Measurements from ENCODE around the gene RPS6KA6. TPM values are rescaled to one million over a fixed set of nuclear protein-coding genes. Genes with fewer than 3 reads are reported as not detected.
"Not testable (repeated sequence)": the region's sequence is repeated elsewhere in the genome, so short reads cannot be mapped to it uniquely, and the experiment has no call there.

Gene RPS6KA6
- total RNA-seq, 1 donor: 4.0 TPM

DNA sequence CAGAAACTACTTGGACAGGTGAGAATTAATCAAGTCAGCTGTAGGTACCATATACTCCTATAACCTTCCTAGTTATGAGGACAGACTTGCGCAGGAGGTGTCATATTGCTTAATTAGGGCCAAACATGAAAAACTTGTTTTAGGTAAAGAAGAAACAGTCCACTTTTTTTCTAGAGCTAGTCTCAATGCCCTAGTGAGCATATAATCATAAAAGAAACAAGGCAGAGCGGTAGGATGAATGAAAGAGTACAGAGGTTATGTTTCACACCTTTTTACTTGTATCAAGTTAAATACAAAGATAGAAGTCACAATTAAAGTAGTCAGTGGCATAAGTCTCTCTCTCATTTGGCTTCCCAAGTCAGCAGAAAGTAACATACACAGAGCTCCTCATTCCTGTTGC lies 88.9 kb downstream of the RPS6KA6 start:
- Histone ChIP-seq H3K9me3 (ENCODE audit: low read depth, low read length) (no peaks in the 10 kb centered on the region), H4K20me1 (ENCODE audit: insufficient read depth, low read length) (no peaks in the 10 kb centered on the region), H3K27ac (ENCODE audit: low read depth, low read length) (no peak overlapping the region), H2AFZ (ENCODE audit: low read length) (no peak overlapping the region), H3K27me3 (ENCODE audit: insufficient read depth, low read length) (no peaks in the 10 kb centered on the region), H3K4me1 (ENCODE audit: insufficient read depth, low read length) (no peaks in the 10 kb centered on the region), H3K36me3 (ENCODE audit: insufficient read depth, low read length) (no peaks in the 10 kb centered on the region), H3K4me2 (ENCODE audit: insufficient read depth, low read length) (no peak overlapping the region), H3K79me2 (ENCODE audit: insufficient read depth, low read length) (no peaks in the 10 kb centered on the region), H3K4me3 (ENCODE audit: insufficient read depth, low read length) (no peak overlapping the region)
- TF ChIP-seq, protein P1, sequence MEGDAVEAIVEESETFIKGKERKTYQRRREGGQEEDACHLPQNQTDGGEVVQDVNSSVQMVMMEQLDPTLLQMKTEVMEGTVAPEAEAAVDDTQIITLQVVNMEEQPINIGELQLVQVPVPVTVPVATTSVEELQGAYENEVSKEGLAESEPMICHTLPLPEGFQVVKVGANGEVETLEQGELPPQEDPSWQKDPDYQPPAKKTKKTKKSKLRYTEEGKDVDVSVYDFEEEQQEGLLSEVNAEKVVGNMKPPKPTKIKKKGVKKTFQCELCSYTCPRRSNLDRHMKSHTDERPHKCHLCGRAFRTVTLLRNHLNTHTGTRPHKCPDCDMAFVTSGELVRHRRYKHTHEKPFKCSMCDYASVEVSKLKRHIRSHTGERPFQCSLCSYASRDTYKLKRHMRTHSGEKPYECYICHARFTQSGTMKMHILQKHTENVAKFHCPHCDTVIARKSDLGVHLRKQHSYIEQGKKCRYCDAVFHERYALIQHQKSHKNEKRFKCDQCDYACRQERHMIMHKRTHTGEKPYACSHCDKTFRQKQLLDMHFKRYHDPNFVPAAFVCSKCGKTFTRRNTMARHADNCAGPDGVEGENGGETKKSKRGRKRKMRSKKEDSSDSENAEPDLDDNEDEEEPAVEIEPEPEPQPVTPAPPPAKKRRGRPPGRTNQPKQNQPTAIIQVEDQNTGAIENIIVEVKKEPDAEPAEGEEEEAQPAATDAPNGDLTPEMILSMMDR (IDR thresholded peaks at IDR 0.05; ENCODE audit: extremely low read depth, low read depth, low read length): no peak
- no peak for DNase-seq (ENCODE audit: insufficient read length, low spot score, missing footprints)

DNA sequence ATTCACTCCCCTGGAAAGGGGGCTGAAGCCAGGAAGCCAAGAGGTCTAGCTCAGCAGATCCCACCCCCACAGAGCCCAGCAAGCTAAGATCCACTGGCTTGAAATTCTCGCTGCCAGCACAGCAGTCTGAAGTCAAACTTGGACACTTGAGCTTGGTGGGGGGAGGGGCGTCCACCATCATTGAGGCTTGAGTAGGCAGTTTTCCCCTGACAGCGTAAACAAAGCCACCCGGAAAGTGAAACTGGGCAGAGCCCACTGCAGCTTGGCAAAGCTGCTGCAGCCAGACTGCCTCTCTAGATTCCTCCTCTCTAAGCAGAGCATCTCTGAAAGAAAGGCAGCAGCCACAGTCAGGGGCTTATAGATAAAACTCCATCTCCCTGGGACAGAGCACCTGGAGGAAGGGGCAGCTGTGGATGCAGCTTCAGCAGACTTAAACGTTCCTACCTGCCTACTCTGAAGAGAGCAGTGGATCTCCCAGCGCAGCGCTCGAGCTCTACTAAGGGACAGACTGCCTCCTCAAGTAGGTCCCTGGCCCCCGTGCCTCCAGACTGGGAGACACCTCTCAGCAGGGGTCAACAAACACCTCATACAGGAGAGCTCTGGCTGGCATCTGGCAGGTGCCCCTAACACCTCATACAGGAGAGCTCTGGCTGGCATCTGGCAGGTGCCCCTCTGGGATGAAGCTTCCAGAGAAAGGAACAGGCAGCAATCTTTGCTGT lies 108.4 kb downstream of the RPS6KA6 start:
- H3K27ac ChIP-seq (ENCODE audit: low read depth, low read length); DNase-seq (ENCODE audit: insufficient read length, low spot score, missing footprints); H3K4me1 ChIP-seq (ENCODE audit: insufficient read depth, low read length); H4K20me1 ChIP-seq (ENCODE audit: insufficient read depth, low read length); H3K27me3 ChIP-seq (ENCODE audit: insufficient read depth, low read length); H3K79me2 ChIP-seq (ENCODE audit: insufficient read depth, low read length); H3K36me3 ChIP-seq (ENCODE audit: insufficient read depth, low read length); H3K9me3 ChIP-seq (ENCODE audit: low read depth, low read length): not testable (repeated sequence)
- H2AFZ ChIP-seq (ENCODE audit: low read length): peak overlapping the region; percentile 40
- peak overlapping the region; percentile 42 for H3K4me3 ChIP-seq (ENCODE audit: insufficient read depth, low read length)
- peak overlapping the region; percentile 62 for H3K4me2 ChIP-seq (ENCODE audit: insufficient read depth, low read length)

DNA sequence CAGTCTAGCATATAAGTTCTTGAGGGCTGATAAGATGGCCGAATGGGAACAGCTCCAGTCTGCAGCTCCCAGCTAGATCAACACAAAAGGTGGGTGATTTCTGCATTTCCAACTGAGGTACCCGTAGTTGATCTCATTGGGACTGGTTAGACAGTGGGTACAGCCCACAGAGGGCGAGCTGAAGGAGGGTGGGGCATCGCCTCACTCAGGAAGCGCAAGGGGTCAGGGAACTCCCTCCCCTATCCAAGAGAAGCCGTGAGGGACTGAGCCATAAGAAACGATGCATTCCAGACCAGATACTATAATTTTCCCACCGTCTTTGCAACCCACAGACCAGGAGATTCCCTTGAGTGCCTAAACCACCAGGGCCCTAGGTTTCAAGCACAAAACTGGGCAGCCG lies 109.0 kb downstream of the RPS6KA6 start:
- Histone ChIP-seq H3K27ac (ENCODE audit: low read depth, low read length) (no peak overlapping the region), H3K4me3 (ENCODE audit: insufficient read depth, low read length) (peak overlapping the region; percentile 42), H4K20me1 (ENCODE audit: insufficient read depth, low read length) (no peaks in the 10 kb centered on the region), H3K36me3 (ENCODE audit: insufficient read depth, low read length) (no peaks in the 10 kb centered on the region), H3K4me2 (ENCODE audit: insufficient read depth, low read length) (peak overlapping the region; percentile 62), H3K79me2 (ENCODE audit: insufficient read depth, low read length) (no peaks in the 10 kb centered on the region), H2AFZ (ENCODE audit: low read length) (peak overlapping the region; percentile 40), H3K27me3 (ENCODE audit: insufficient read depth, low read length) (no peaks in the 10 kb centered on the region), H3K9me3 (ENCODE audit: low read depth, low read length) (no peaks in the 10 kb centered on the region), H3K4me1 (ENCODE audit: insufficient read depth, low read length) (no peaks in the 10 kb centered on the region)
- TF ChIP-seq, protein P1 (IDR thresholded peaks at IDR 0.05; ENCODE audit: extremely low read depth, low read depth, low read length): no peak
- no peak for DNase-seq (ENCODE audit: insufficient read length, low spot score, missing footprints)

DNA sequence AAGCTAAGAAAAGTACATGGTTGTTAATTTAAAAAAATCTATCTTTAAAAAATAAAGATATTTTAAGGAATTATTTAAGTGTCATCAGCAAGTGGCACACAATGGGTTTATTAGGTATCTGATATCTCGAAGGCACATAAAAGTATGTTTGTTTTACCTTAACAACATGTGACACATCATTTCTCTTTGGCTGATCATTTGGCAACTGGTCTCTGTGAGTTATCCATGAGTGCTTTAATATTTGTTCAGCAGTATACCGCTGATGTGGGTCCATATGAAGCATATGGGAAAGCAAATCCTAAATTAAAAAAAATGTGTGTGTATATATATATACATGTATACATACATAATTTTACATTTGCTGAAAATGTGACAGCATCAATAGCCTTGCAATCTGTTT lies 123.2 kb downstream of the RPS6KA6 start:
- Histone ChIP-seq H3K4me3 (ENCODE audit: insufficient read depth, low read length) (no peak overlapping the region), H3K9me3 (ENCODE audit: low read depth, low read length) (no peaks in the 10 kb centered on the region), H3K4me1 (ENCODE audit: insufficient read depth, low read length) (no peaks in the 10 kb centered on the region), H2AFZ (ENCODE audit: low read length) (no peak overlapping the region), H3K27me3 (ENCODE audit: insufficient read depth, low read length) (no peaks in the 10 kb centered on the region), H3K79me2 (ENCODE audit: insufficient read depth, low read length) (no peaks in the 10 kb centered on the region), H3K4me2 (ENCODE audit: insufficient read depth, low read length) (no peak overlapping the region), H4K20me1 (ENCODE audit: insufficient read depth, low read length) (no peaks in the 10 kb centered on the region), H3K36me3 (ENCODE audit: insufficient read depth, low read length) (no peaks in the 10 kb centered on the region), H3K27ac (ENCODE audit: low read depth, low read length) (no peak overlapping the region)
- no peak for DNase-seq (ENCODE audit: insufficient read length, low spot score, missing footprints)
- TF ChIP-seq, protein P1 (IDR thresholded peaks at IDR 0.05; ENCODE audit: extremely low read depth, low read depth, low read length): no peak
